Measurements from ENCODE around the gene NDUFV2.

- TF ChIP-seq, protein P1, sequence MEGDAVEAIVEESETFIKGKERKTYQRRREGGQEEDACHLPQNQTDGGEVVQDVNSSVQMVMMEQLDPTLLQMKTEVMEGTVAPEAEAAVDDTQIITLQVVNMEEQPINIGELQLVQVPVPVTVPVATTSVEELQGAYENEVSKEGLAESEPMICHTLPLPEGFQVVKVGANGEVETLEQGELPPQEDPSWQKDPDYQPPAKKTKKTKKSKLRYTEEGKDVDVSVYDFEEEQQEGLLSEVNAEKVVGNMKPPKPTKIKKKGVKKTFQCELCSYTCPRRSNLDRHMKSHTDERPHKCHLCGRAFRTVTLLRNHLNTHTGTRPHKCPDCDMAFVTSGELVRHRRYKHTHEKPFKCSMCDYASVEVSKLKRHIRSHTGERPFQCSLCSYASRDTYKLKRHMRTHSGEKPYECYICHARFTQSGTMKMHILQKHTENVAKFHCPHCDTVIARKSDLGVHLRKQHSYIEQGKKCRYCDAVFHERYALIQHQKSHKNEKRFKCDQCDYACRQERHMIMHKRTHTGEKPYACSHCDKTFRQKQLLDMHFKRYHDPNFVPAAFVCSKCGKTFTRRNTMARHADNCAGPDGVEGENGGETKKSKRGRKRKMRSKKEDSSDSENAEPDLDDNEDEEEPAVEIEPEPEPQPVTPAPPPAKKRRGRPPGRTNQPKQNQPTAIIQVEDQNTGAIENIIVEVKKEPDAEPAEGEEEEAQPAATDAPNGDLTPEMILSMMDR (IDR thresholded peaks at IDR 0.05): no peak
- TF ChIP-seq POLR2A (IDR thresholded peaks at IDR 0.05): no peak
Observed at GRCh38 chr18:9065864-9066263, 36.6 kb upstream of the NDUFV2 start.
